Measurements from ENCODE around the gene PDE6C.

- TF ChIP-seq POLR2A (IDR thresholded peaks at IDR 0.05) (no peak), CTCF (IDR thresholded peaks at IDR 0.05) (no peak)
These were observed 21.1 kb upstream of the PDE6C start for GRCh38 chr10:93591065-93591808.

Measured in tibial nerve (tissue), 3 donors.